ENCODE measurements around the gene VPS51. TPM values are rescaled to one million over a fixed set of nuclear protein-coding genes. Genes with fewer than 3 reads are reported as not detected.

The VPS51 gene
- total and polyA plus RNA-seq, 2 of the 13 experiments (the other 11 are each of a cell fraction or from before 2014, with no cell fraction given) = 76.3 to 90.6 TPM

DNA sequence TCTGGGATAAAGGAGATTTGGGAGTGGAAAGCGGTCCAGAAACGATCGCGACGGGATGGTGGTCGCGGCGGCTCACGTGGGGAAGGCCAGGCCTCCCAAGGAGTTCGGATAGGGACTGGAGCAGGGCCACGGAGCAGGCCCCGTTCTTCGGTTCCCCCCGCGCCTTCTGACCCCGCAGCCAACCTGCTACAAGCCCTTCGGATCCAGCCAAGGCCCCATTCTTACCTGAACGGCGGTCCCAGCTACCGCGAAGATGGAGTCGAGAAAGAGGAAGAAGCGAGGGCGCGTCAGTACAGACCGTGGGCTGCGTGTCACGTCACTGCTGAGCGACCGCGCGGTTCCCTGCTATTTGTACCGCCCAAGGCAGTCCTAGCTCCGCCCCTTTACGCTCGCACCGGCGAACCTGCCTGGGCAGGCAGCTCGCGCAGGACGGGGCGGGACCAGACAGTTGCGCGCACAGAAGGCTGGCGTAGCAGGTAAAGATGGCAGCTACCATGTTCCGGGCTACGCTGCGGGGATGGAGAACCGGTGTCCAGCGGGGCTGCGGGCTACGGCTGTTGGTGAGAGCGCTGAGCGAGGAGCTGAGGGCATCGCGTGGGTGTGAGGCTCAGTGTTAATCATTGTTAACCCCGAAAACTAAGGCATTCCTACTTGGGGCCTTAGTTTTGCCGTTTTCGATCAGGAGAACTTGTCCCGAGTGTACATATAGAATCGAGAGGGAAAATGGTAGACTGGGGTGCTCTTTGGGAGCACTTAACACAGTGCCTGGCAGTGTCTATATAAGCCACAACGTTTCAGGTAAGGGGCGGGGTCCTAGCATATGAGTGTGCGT lies 26.1 kb downstream of the VPS51 start, which contains the start of the genes FAU and MRPL49 (continued):
- TF ChIP-seq MAZ (IDR thresholded peaks at IDR 0.05; ENCODE audit: borderline replicate concordance, low read depth, low read length) = no peak
- peak; percentile 86; the same call in 1 of the 2 replicates for TF ChIP-seq MAZ (CRISPR knock-in tag; IDR thresholded peaks at IDR 0.05; ENCODE audit: low read depth)
- TF ChIP-seq, protein P1, sequence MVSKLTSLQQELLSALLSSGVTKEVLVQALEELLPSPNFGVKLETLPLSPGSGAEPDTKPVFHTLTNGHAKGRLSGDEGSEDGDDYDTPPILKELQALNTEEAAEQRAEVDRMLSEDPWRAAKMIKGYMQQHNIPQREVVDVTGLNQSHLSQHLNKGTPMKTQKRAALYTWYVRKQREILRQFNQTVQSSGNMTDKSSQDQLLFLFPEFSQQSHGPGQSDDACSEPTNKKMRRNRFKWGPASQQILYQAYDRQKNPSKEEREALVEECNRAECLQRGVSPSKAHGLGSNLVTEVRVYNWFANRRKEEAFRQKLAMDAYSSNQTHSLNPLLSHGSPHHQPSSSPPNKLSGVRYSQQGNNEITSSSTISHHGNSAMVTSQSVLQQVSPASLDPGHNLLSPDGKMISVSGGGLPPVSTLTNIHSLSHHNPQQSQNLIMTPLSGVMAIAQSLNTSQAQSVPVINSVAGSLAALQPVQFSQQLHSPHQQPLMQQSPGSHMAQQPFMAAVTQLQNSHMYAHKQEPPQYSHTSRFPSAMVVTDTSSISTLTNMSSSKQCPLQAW (CRISPR knock-in tag; IDR thresholded peaks at IDR 0.05) = no peak; the same call in 1 of the 2 replicates
- TF ChIP-seq CBX5 (CRISPR knock-in tag; IDR thresholded peaks at IDR 0.05; ENCODE audit: borderline replicate concordance) = no peak
- TF ChIP-seq ZNF546 (CRISPR knock-in tag; conservative IDR thresholded peaks at IDR 0.05) = no peak
- TF ChIP-seq ZNF782 (CRISPR knock-in tag; IDR thresholded peaks at IDR 0.05; ENCODE audit: borderline replicate concordance) = peak; percentile 76; the same call in 1 of the 2 replicates
- no peak for TF ChIP-seq ZNF260 (CRISPR knock-in tag; IDR thresholded peaks at IDR 0.05; ENCODE audit: borderline replicate concordance, low read depth)
- TF ChIP-seq ZC3H13 (CRISPR knock-in tag; IDR thresholded peaks at IDR 0.05) = peak; percentile 71; the same call in 1 of the 2 replicates
- 0 out of 2 replicates have a peak, but pooled peaks have one; percentile 15 for TF ChIP-seq ZSCAN25 (CRISPR knock-in tag; IDR thresholded peaks at IDR 0.05)
- TF ChIP-seq, protein P2, sequence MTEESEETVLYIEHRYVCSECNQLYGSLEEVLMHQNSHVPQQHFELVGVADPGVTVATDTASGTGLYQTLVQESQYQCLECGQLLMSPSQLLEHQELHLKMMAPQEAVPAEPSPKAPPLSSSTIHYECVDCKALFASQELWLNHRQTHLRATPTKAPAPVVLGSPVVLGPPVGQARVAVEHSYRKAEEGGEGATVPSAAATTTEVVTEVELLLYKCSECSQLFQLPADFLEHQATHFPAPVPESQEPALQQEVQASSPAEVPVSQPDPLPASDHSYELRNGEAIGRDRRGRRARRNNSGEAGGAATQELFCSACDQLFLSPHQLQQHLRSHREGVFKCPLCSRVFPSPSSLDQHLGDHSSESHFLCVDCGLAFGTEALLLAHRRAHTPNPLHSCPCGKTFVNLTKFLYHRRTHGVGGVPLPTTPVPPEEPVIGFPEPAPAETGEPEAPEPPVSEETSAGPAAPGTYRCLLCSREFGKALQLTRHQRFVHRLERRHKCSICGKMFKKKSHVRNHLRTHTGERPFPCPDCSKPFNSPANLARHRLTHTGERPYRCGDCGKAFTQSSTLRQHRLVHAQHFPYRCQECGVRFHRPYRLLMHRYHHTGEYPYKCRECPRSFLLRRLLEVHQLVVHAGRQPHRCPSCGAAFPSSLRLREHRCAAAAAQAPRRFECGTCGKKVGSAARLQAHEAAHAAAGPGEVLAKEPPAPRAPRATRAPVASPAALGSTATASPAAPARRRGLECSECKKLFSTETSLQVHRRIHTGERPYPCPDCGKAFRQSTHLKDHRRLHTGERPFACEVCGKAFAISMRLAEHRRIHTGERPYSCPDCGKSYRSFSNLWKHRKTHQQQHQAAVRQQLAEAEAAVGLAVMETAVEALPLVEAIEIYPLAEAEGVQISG (CRISPR knock-in tag; IDR thresholded peaks at IDR 0.05) = peak; percentile 82
- TF ChIP-seq CSRNP2 (CRISPR knock-in tag; conservative IDR thresholded peaks at IDR 0.05; ENCODE audit: low read depth) = no peak
- TF ChIP-seq, protein P3, sequence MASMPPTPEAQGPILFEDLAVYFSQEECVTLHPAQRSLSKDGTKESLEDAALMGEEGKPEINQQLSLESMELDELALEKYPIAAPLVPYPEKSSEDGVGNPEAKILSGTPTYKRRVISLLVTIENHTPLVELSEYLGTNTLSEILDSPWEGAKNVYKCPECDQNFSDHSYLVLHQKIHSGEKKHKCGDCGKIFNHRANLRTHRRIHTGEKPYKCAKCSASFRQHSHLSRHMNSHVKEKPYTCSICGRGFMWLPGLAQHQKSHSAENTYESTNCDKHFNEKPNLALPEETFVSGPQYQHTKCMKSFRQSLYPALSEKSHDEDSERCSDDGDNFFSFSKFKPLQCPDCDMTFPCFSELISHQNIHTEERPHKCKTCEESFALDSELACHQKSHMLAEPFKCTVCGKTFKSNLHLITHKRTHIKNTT (CRISPR knock-in tag; IDR thresholded peaks at IDR 0.05) = no peak
- TF ChIP-seq, protein P4, sequence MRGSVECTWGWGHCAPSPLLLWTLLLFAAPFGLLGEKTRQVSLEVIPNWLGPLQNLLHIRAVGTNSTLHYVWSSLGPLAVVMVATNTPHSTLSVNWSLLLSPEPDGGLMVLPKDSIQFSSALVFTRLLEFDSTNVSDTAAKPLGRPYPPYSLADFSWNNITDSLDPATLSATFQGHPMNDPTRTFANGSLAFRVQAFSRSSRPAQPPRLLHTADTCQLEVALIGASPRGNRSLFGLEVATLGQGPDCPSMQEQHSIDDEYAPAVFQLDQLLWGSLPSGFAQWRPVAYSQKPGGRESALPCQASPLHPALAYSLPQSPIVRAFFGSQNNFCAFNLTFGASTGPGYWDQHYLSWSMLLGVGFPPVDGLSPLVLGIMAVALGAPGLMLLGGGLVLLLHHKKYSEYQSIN (CRISPR knock-in tag; IDR thresholded peaks at IDR 0.05; ENCODE audit: borderline replicate concordance) = no peak; the same call in 1 of the 2 replicates
- peak; percentile 48; the same call in 1 of the 2 replicates for TF ChIP-seq SIX4 (CRISPR knock-in tag; IDR thresholded peaks at IDR 0.05)
- TF ChIP-seq ZNF143 (CRISPR knock-in tag; IDR thresholded peaks at IDR 0.05) = no peak
- peak; percentile 97 for TF ChIP-seq ATF1 (CRISPR knock-in tag; IDR thresholded peaks at IDR 0.05)
- TF ChIP-seq ZNF652 (CRISPR knock-in tag; IDR thresholded peaks at IDR 0.05; ENCODE audit: borderline replicate concordance, low read depth) = no peak
- peak; percentile 83; the same call in 1 of the 2 replicates for TF ChIP-seq EED (CRISPR knock-in tag; IDR thresholded peaks at IDR 0.05)
